Measurements from ENCODE around the gene CCSER2. TPM values are rescaled to one million over a fixed set of nuclear protein-coding genes. Genes with fewer than 3 reads are reported as not detected.
"Not testable (repeated sequence)": the region's sequence is repeated elsewhere in the genome, so short reads cannot be mapped to it uniquely, and the experiment has no call there.

Gene CCSER2
- total RNA-seq, 1 donor from 2014 or later, result 27.2 TPM

DNA sequence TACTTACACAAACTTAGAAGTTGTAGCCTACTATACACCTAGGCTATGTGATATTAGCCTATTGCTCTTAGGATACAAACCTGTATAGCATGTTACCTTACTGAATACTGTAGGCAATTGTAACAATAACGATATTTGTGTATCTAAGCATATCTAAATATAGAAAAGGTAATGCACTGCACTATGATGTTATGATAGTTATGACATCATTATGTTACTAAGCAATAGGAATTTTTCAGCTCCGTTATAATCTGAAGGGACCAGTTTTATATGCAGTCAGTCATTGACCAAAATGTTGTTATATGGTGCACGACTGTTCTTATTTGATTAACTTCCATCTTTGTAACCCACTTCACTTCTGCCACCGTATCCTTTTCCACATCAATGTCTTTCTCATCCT lies 62.0 kb downstream of the CCSER2 start:
- no peak for DNase-seq (ENCODE audit: low spot score)

DNA sequence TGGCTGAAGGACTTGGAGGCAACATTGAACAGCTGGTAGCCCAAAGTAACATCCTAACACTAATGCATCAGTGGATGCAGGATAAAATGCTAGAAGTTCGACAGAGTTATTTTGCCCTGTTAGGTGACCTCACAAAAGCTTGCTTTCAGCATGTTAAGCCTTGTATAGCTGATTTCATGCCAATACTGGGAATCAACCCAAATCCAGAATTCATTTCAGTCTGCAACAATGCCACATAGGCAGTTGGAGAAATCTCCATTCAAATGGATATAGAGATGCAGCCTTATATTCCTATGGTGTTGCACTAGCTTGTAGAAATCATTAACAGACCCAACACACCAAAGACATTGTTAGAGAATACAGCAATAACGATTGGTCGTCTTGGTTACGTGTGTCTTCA lies 62.9 kb downstream of the CCSER2 start:
- DNase-seq (ENCODE audit: low spot score), result no peak

DNA sequence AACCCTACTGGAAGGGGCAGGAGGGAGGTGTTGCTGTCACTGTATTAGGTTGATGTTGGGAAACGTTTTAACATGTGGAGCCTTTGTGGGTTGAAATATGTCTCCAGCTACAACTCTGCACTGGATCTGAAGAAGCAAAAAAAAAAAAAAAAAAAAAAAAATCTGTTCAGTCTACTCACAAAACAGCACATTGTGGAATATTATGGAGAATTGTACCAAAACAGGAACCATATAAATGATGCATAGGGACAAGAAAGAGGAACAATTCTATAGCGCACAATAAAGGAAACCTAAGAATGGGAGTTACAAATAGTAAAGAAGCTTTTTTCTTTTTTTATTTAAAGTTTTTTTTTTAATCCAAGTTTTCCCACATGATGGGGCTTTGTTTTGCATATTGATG lies 63.8 kb downstream of the CCSER2 start:
- DNase-seq (ENCODE audit: low spot score), result no peak

DNA sequence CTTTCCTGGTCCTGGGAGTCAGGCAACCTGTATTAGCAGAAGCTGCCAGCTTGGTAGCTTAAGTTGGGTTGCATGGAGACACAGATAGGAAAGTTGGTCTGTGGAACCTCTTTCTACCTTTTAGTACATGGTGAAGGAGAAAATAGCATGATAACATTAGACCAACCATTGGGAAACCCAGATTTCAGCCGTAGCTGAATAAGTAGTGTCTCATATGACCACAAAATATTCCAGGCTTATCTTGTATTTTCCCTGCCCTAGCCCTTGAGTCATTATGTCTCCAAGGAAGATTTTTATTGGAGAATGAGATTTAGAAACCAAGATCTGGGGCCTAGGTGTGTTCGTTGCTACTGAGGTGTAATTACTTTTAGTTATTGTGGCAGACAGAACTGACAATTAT lies 67.2 kb downstream of the CCSER2 start:
- DNase-seq (ENCODE audit: low spot score), result no peak

GRCh38 chr10:84397735-84398144 lies 69.4 kb downstream of the CCSER2 start:
- DNase-seq (ENCODE audit: low spot score), result no peak

GRCh38 chr10:84398696-84399095 lies 70.3 kb downstream of the CCSER2 start:
- DNase-seq (ENCODE audit: low spot score), result no peak

DNA sequence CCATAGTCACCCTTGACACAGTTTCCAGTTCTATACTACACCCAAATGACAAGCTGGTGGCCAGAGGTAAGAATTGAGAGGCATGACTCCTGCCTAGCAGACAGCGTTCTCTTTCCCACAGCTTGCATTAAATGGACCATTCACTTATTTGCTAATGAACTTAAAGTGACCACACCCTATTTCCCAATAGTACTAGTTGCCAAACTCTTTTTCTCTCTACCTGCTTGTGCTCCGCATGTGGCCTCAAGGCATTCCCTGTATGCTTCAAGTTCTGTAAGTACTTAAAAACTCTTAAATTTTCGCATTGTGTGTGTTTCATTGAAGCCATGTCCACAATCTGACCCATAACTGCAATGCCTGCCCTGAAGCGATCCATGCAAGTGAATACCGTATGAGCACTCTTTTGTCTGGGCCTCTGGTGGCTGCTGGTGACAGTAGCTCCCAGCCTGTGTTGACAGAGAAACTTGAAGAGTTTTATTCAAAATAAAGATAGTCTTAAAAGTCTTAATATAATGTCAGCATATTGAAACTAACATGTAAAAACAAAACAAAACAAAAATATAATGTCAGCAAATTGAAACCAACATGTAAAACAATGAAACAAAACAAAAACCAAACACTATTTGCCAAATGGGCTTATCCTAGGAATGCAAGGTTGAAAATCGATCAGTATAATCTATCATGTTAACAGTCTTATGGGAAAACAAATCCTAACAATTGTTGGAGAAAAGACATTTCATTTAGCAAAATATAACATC lies 73.6 kb downstream of the CCSER2 start:
- DNase-seq (ENCODE audit: low spot score), result no peak

DNA sequence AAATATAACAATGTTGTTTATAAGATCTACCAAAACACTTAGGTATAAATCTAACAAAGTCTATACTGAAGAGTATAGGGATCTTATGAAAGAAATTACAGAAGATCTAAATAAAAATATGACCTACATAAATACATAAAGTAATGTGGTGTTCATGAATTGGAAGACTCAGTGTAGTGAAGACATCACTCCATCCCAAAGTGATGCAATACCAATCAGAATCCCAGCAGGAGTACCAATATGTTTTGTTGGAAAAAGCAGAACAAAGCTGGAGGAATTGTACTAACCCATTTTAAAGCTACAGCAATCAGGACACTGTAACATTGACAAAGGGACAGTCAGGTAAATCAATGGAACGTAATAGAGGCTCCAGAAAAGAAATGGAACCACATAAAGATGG lies 76.4 kb downstream of the CCSER2 start:
- no peak for DNase-seq (ENCODE audit: low spot score)

DNA sequence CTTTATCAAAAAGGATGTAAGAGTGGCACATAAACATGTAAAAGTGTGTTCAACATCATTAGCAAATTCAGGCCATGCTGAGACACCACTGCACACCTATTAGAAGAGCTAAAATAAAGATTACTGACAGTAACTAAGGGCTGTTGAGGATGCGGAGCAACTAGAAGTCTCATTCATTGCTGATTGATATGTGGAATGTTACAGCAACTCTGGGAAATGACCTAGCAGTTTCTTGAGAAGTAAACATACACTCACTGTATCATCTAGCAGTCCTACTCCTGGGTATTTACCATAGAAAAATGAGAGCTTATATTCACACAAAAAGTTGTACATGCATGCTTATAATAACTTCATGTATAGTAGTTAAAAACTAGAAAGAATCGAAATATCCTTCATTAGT lies 77.3 kb downstream of the CCSER2 start:
- DNase-seq (ENCODE audit: low spot score), result no peak

DNA sequence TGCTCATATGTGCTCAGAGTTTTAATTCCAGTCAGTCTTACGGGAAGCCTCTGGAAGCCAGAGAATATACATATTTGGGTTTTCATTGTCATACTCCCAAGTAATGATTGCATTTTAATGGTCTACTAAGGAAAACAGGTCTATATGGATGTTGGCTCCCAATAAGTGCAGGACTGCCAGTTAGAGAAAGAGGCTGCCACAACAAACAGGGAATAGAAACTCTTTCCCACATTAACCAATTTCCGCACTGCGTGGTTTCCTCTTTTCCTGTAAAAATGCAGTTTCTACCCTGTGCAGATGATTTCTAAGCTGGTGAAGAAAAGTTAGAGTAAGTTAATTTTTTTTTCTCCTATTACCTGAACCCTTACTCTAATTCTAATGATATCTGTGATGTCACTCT lies 78.2 kb downstream of the CCSER2 start:
- no peak for DNase-seq (ENCODE audit: low spot score)

- DNase-seq (ENCODE audit: low spot score), result peak; percentile 52
Observed at GRCh38 chr10:84407388-84408049, 79.1 kb downstream of the CCSER2 start.

GRCh38 chr10:84412482-84412881 lies 84.1 kb downstream of the CCSER2 start:
- no peak for DNase-seq (ENCODE audit: low spot score)

GRCh38 chr10:84414110-84414509 lies 85.7 kb downstream of the CCSER2 start:
- not testable (repeated sequence) for DNase-seq (ENCODE audit: low spot score)

- no peak for DNase-seq (ENCODE audit: low spot score)
Observed at GRCh38 chr10:84415539-84416244, 87.3 kb downstream of the CCSER2 start.

DNA sequence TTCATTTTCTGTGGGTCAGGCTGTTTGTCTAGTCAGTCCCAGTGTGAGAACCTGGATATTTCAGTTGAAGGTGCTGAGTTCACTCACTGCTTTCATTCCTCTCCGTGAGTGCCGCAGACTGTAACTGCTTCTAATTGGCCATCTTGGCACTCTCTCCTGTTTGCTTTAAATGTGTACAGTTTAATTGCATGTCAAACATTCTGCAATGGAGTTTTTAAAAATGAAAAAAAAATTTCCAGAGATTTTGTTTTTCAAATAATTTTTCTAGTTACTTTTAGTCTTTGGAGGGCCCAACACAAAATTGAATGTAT lies 87.8 kb downstream of the CCSER2 start:
- DNase-seq (ENCODE audit: low spot score), result no peak

DNA sequence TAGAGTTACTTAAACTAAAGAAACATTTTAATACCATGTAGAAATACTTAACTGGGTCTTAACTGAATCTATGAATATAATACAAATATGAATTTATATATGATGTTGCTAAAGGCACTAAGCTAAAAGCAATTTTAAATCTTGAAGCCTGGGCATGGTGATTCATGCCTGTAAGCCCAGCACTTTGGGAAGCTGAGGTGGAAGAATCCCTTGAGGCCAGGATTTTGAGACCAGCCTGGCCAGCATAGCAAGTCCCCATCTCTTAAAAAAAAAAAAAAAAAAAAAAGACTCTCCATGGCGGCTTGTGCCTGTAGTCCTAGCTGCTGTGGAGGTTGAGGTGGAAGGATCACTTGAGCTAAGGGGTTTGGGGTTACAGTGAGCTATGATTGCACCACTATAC lies 95.3 kb downstream of the CCSER2 start:
- DNase-seq (ENCODE audit: low spot score), result no peak

GRCh38 chr10:84424731-84425167 lies 96.4 kb downstream of the CCSER2 start:
- DNase-seq (ENCODE audit: low spot score), result peak; percentile 96

DNA sequence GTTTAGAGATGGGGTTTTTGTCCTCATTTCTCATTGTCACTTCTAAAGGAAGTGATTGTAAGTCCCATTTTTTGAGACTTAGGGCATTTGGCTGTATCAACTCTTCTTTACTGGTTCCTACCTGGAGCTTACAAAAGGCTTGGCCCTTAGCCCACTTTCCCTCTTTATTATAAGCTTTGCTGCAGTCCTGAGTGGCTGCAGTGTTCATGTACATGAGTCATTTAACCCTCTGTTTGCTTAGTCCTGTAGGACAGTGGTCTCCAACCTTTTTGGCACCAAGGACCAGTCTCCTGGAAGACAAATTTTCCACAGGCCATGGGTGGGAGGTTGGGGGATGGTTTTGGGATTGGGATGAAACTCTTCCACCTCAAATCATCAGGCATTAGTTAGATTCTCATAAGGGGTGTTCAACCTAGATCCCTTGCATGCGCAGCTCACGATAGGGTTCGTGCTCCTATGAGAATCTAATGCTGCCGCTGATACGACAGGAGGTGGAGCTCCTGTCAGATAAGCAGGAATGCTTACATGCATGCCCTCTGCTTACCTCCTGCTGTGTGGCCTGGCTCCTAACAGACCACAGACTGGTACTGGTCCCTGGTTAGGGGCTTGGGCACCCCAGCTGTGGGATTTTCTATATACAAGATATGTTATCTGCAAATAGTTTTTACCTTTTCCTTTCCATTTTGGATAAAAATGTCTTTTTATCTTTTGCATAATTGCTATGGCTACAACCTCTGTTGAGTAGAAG lies 99.7 kb downstream of the CCSER2 start:
- DNase-seq (ENCODE audit: low spot score), result no peak

GRCh38 chr10:84428711-84429110 lies 100.3 kb downstream of the CCSER2 start:
- no peak for DNase-seq (ENCODE audit: low spot score)

DNA sequence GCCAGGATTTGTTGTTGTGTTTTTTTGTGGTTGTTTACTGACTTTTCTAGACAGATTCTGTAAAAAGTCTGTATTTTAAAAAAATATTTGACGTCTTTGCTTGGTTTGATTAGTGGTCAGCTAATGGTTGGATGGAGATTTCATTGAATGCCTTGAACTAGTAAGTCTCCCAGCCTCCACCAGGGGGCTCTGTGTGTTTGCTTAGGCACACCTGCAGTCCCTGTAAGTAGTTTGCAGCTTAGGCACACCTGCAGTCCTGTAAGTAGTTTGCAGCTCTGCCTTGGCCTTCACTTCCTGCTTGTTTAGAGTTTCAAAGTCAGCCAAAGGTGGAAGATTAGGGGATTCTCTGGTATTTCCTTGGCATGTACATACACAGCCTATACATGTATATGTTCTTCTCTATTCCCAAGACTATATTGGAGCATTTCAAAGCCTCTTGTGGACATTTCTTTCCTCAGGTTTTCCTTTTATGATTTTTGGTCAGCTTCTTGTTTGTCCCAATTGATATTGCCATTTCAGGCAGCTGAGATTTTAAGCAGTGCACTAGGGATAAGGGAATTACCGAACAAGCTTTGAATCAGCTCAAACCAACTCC lies 101.6 kb downstream of the CCSER2 start:
- DNase-seq (ENCODE audit: low spot score), result no peak

- DNase-seq (ENCODE audit: low spot score), result no peak
Observed at GRCh38 chr10:84432891-84433290, 104.5 kb downstream of the CCSER2 start.

GRCh38 chr10:84440781-84441180 lies 112.4 kb downstream of the CCSER2 start:
- DNase-seq (ENCODE audit: low spot score), result no peak

All from umbilical cord (tissue), 2 donors.